HCT116 (cell line): ENCODE results near the gene ACO2. TPM values are rescaled to one million over a fixed set of nuclear protein-coding genes. Genes with fewer than 3 reads are reported as not detected.
A peak's percentile ranks its signal among the peaks of the same experiment; 100 is the strongest.

Experiments
- ATAC-seq: fragments of 200-7000 bp; cut with Tn5 transposase; 2 replicates; pipeline ENCODE4 v1.9.1; 2020; ENCODE audit warnings: mild to moderate bottlenecking, moderate library complexity
- BruUV-seq: library from RNA; stranded (reverse); fragments of 400-500 nt; replicated peaks from 2 replicates; lab custom pipeline; 2021; lab: Mats Ljungman, UMichigan
- CTCF ChIA-PET: fragments of 300-600 bp; sonication (Branson Sonifier 250); formaldehyde crosslinking; loops from one replicate; lab custom pipeline; 2021; ENCODE audit warnings: antibody characterized with exemption; lab: Charles Lee
- POLR2A ChIA-PET: fragments of 300-600, 350-600 bp; sonication (Branson Sonifier 250); formaldehyde crosslinking; loops from one replicate; lab custom pipeline; 2021; ENCODE audit warnings: antibody characterized with exemption; lab: Charles Lee
- RAD21 ChIA-PET, 2 experiments: fragments of 300-600 bp; sonication (Branson Sonifier 250); formaldehyde crosslinking; loops; one replicate each; lab custom pipeline; 2023; ENCODE audit warnings: low total read pairs in 2 of 2; ENCODE audit not compliant: uncharacterized antibody in 2 of 2, unreplicated experiment in 2 of 2, low non-redundant PET in 1 of 2; lab: Charles Lee
- DNase-seq: peaks from one replicate; pipeline ENCODE4 v3.0.0-alpha.2; 2010; ENCODE audit warnings: low read depth, low spot score
- H2AFZ ChIP-seq: fragments of 200-600 bp; shearing (Covaris generic), sonication (generic); 2 replicates; pipeline ENCODE4 v1.6.1; 2017; ENCODE audit warnings: low read depth, mixed run types, mixed read lengths, antibody characterized with exemption, low read length; ENCODE audit not compliant: poor library complexity, severe bottlenecking
- H3K27ac ChIP-seq: 2 replicates; pipeline ENCODE4 v1.5.1; 2012; ENCODE audit warnings: low read depth, low read length
- H3K27me3 ChIP-seq: fragments of 200-600 bp; sonication (generic); 2 replicates; pipeline ENCODE4 v1.6.1; 2016; ENCODE audit warnings: mixed run types, low read length, mixed read lengths; ENCODE audit not compliant: insufficient read depth
- H3K36me3 ChIP-seq, 2 experiments: fragments of 200-500 bp in 1 of 2; fragments of 200-600 bp in 1 of 2; sonication (Bioruptor generic) in 1 of 2; sonication (generic) in 1 of 2; 2 replicates each; pipeline versions ENCODE4 v1.5.1 to v1.6.1; 2014 to 2016; ENCODE audit warnings: low read length in 2 of 2, inconsistent platforms in 1 of 2, mixed read lengths in 1 of 2, mixed run types in 1 of 2; ENCODE audit not compliant: insufficient read depth in 2 of 2, control insufficient read depth in 1 of 2
- H3K4me1 ChIP-seq, 2 experiments: fragments of 200-600 bp in 1 of 2; sonication (generic) in 1 of 2; 2 replicates each; pipeline versions ENCODE4 v1.5.1 to v1.6.1; 2012 to 2017; ENCODE audit warnings: low read length in 2 of 2, inconsistent platforms in 1 of 2, mild to moderate bottlenecking in 1 of 2, mixed read lengths in 1 of 2, mixed run types in 1 of 2, moderate library complexity in 1 of 2; ENCODE audit not compliant: insufficient read depth in 2 of 2, control insufficient read depth in 1 of 2
- H3K4me2 ChIP-seq: fragments of 200-600 bp; sonication (generic); 2 replicates; pipeline ENCODE4 v1.6.1; 2017; ENCODE audit warnings: mixed run types, low read length, mixed read lengths
- H3K4me3 ChIP-seq, 2 experiments: fragments of 200-600 bp in 1 of 2; sonication (generic) in 1 of 2; replicated peaks in 1 of 2; 2 replicates each; pipeline ENCODE4 v1.5.1; 2011 to 2016; ENCODE audit warnings: low read length in 2 of 2, control low read depth in 1 of 2, low read depth in 1 of 2, mild to moderate bottlenecking in 1 of 2, mixed read lengths in 1 of 2, mixed run types in 1 of 2
- H3K79me2 ChIP-seq: fragments of 200-600 bp; sonication (generic); 2 replicates; pipeline ENCODE4 v1.6.1; 2017; ENCODE audit warnings: mild to moderate bottlenecking, mixed run types, low read length, moderate library complexity, mixed read lengths; ENCODE audit not compliant: insufficient read depth
- H3K9ac ChIP-seq: fragments of 200-600 bp; sonication (generic); 2 replicates; pipeline ENCODE4 v1.6.1; 2016; ENCODE audit warnings: low read length, mixed read lengths
- H3K9me2 ChIP-seq: fragments of 200-600 bp; sonication (generic), shearing (Covaris generic); 2 replicates; pipeline ENCODE4 v1.6.1; 2017; ENCODE audit warnings: mixed run types, mild to moderate bottlenecking, moderate library complexity; ENCODE audit not compliant: insufficient read depth
- H3K9me3 ChIP-seq, 2 experiments: fragments of 200-500 bp in 1 of 2; fragments of 200-600 bp in 1 of 2; sonication (Bioruptor generic) in 1 of 2; sonication (generic) in 1 of 2; 2 replicates each; pipeline ENCODE4 v1.6.1; 2014 to 2017; ENCODE audit warnings: low read length in 2 of 2, mixed read lengths in 2 of 2, inconsistent platforms in 1 of 2, low read depth in 1 of 2, mild to moderate bottlenecking in 1 of 2, mixed run types in 1 of 2, moderate library complexity in 1 of 2; ENCODE audit not compliant: control insufficient read depth in 1 of 2, insufficient read depth in 1 of 2
- H4K20me1 ChIP-seq: fragments of 200-600 bp; sonication (generic), shearing (Covaris generic); 2 replicates; pipeline ENCODE4 v1.6.1; 2017; ENCODE audit warnings: mixed run types, mild to moderate bottlenecking, moderate library complexity; ENCODE audit not compliant: insufficient read depth
- ATF3 ChIP-seq: IDR thresholded peaks from 2 replicates; pipeline ENCODE4 v1.6.1; 2012
- CBX3 ChIP-seq: IDR thresholded peaks from 2 replicates; pipeline ENCODE4 v1.6.1; 2012; ENCODE audit warnings: low read depth
- CEBPB ChIP-seq: IDR thresholded peaks from 2 replicates; pipeline ENCODE4 v1.6.1; 2012; ENCODE audit warnings: low read depth
- CTCF ChIP-seq, 3 experiments: fragments of 200-600 bp in 1 of 3; sonication (generic) in 1 of 3; IDR thresholded peaks in 2 of 3; conservative IDR thresholded peaks in 1 of 3; 2 replicates each; pipeline ENCODE4 v1.5.1; 2012 to 2017; ENCODE audit warnings: low read depth in 2 of 3, low read length in 2 of 3, antibody characterized with exemption in 1 of 3, borderline replicate concordance in 1 of 3, control low read depth in 1 of 3, mild to moderate bottlenecking in 1 of 3, mixed read lengths in 1 of 3, mixed run types in 1 of 3, moderate library complexity in 1 of 3; ENCODE audit not compliant: insufficient read depth in 1 of 3
- EGR1 ChIP-seq: IDR thresholded peaks from 2 replicates; pipeline ENCODE4 v1.6.1; 2012; ENCODE audit warnings: low read depth
- ELF1 ChIP-seq: IDR thresholded peaks from 2 replicates; pipeline ENCODE4 v1.6.1; 2012; ENCODE audit warnings: low read depth, borderline replicate concordance
- EZH2 ChIP-seq: fragments of 200-600 bp; sonication (generic); IDR thresholded peaks from 2 replicates; pipeline ENCODE4 v1.6.1; 2017; ENCODE audit warnings: antibody characterized with exemption, mixed run types
- EZH2phosphoT487 ChIP-seq: fragments of 200-600 bp; IDR thresholded peaks from 2 replicates; pipeline ENCODE4 v1.6.1; 2018; ENCODE audit warnings: antibody characterized with exemption, borderline replicate concordance
- FOSL1 ChIP-seq: IDR thresholded peaks from 2 replicates; pipeline ENCODE4 v1.6.1; 2012; ENCODE audit warnings: low read depth
- MAX ChIP-seq: IDR thresholded peaks from 2 replicates; pipeline ENCODE4 v1.6.1; 2012
- REST ChIP-seq: IDR thresholded peaks from 2 replicates; pipeline ENCODE4 v1.6.1; 2012; ENCODE audit warnings: low read depth
- SIN3A ChIP-seq: IDR thresholded peaks from 2 replicates; pipeline ENCODE4 v1.6.1; 2012; ENCODE audit warnings: low read depth
- SP1 ChIP-seq: IDR thresholded peaks from 2 replicates; pipeline ENCODE4 v1.6.1; 2012; ENCODE audit warnings: low read depth
- SRF ChIP-seq: IDR thresholded peaks from 2 replicates; pipeline ENCODE4 v1.6.1; 2012; ENCODE audit warnings: low read depth
- TCF7L2 ChIP-seq: IDR thresholded peaks from 2 replicates; pipeline ENCODE4 v1.7.0; 2011; ENCODE audit warnings: borderline replicate concordance, inconsistent platforms; ENCODE audit not compliant: insufficient read depth, insufficient read length; ENCODE audit errors: extremely low read depth
- YY1 ChIP-seq: IDR thresholded peaks from 2 replicates; pipeline ENCODE4 v1.6.1; 2011; ENCODE audit warnings: low read length, low read depth, moderate library complexity, mild to moderate bottlenecking; ENCODE audit not compliant: insufficient replicate concordance; ENCODE audit errors: extremely low read depth
- ZFX ChIP-seq: fragments of 450-650 bp; IDR thresholded peaks from 2 replicates; pipeline ENCODE4 v1.6.1; 2017
- ZNF274 ChIP-seq: fragments of 200-500 bp; sonication (Bioruptor generic); IDR thresholded peaks from 2 replicates; pipeline ENCODE4 v1.6.1; 2014; ENCODE audit warnings: mild to moderate bottlenecking, low read depth, low read length, inconsistent platforms
- intact Hi-C: fragments of 100-400 bp; cut with micrococcal nuclease; formaldehyde crosslinking; loops from 2 replicates; pipeline ENCODE4 v1.10.0; 2022
- total RNA-seq: library from RNA; stranded (reverse); gene quantifications from one replicate; pipeline ENCODE4 v1.2.1, GENCODE V29; 2021; ENCODE audit not compliant: unreplicated experiment

Gene ACO2
- total RNA-seq, 1 experiment from 2014 or later, result 108 TPM

GRCh38 chr22:41557401-41558240 lies 88.7 kb downstream of the ACO2 start:
- no peak overlapping the region for H3K9ac ChIP-seq
- ChIA-PET RAD21 (no interaction called here), POLR2A (interaction anchor here (0.7 kb wide), 2 partner anchors 14 to 32 kb away, joined by 3 to 4 read pairs; partner anchors contain the start of gene PMM1), CTCF (interaction anchor here (0.7 kb wide), 1 partner anchor 109 kb away, joined by 3 read pairs; no protein-coding TSS in a partner anchor)
- DNase-seq (no peak), ATAC-seq (no peak)
- peaks cover 10 to 39% of the 10 kb centered on the region in 2 experiments; a peak in 3 of 4 replicates for H3K4me1 ChIP-seq
- no TSS peak for BruUV-seq
- no peaks in the 10 kb centered on the region for H3K79me2 ChIP-seq
- no peak overlapping the region for H3K4me3 ChIP-seq
- H3K9me2 ChIP-seq, result no peaks in the 10 kb centered on the region
- H2AFZ ChIP-seq, result no peak overlapping the region
- H4K20me1 ChIP-seq, result no peaks in the 10 kb centered on the region
- H3K9me3 ChIP-seq, result no peaks in the 10 kb centered on the region
- TF ChIP-seq SRF (no peak), SIN3A (no peak), ZFX (no peak), CTCF (IDR thresholded peaks at IDR 0.05 in 2 of 3, conservative IDR thresholded peaks at IDR 0.05 in 1 of 3; ENCODE audit: borderline replicate concordance in 1 of 3, insufficient read depth in 1 of 3, low read depth in 2 of 3, low read length in 2 of 3) (no peak), REST (no peak), SP1 (no peak), EZH2phosphoT487 (no peak), ZNF274 (no peak), MAX (no peak), EGR1 (no peak), CEBPB (no peak), TCF7L2 (no peak), EZH2 (no peak), ELF1 (no peak), CBX3 (no peak), YY1 (no peak), FOSL1 (no peak), ATF3 (no peak)
- peak overlapping the region; percentile 27; the same call in 1 of the 2 replicates for H3K4me2 ChIP-seq
- no peaks in the 10 kb centered on the region for H3K36me3 ChIP-seq
- H3K27me3 ChIP-seq, result no peaks in the 10 kb centered on the region
- intact Hi-C loops, result no loop called here
- H3K27ac ChIP-seq, result no peak overlapping the region
